HL-60/S4 (cell line): Measurements from ENCODE around the gene ADARB2.

ENCODE experiments used
- in situ Hi-C: fragments of 300-500 bp; cut with MboI; formaldehyde crosslinking; loops from 2 replicates; pipeline ENCODE4 v1.14.3; 2022; ENCODE audit warnings: low sequenced_read_pairs

Gene ADARB2

DNA sequence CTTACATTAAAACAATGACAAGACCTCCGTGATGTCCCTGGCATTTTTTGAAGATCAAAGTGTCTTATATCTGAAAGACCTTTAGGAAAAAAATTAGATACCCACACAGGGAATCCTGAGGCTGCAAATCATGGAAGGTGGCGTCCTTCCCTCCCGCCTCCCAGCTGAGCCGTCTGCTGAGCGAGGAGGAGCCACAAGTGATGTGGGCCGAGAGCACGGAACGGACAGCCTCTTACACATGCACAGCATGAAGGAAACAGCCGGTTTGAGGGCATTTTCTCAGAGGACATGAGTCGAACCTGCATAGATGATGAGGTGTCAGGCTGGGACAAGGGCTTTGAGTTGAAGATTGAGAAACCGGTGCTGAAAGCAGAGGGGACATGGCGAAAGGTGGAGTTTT is 163.3 kb downstream of the ADARB2 start:
- in situ Hi-C loops, result no loop called here

DNA sequence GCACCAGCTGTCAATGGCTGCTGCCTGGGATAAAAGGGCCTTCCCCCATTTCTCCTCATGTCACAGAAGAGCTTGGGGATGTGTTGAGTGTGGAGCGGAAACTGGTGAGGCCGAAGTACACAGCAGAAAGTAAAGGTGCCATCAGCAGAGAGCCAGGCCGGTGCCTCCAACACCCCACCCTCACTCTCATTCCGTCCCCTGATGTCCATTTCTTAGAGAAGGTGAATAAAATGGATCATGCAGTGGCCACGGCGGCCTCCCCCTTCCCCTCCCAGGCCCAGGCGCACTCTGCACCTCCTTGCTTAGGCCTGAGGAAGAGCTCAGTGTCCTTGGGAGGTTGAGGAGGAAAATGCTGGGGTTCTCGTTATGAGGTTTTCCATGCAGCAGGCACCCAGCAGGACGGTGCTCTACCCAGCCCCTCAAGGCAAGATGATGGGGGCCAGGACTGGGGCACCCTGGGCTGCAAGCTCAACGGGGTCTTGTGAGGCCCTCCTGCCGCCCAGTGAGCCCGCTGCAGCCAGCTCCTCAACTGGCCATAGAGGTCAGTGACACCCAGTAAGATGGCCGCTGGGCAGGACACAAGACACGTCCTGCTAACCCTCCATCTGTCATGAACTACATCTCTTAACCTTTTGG is 163.9 kb downstream of the ADARB2 start:
- in situ Hi-C loops, result no loop called here

GRCh38 chr10:1572519-1573333 is 164.6 kb downstream of the ADARB2 start:
- in situ Hi-C loops, result no loop called here

DNA sequence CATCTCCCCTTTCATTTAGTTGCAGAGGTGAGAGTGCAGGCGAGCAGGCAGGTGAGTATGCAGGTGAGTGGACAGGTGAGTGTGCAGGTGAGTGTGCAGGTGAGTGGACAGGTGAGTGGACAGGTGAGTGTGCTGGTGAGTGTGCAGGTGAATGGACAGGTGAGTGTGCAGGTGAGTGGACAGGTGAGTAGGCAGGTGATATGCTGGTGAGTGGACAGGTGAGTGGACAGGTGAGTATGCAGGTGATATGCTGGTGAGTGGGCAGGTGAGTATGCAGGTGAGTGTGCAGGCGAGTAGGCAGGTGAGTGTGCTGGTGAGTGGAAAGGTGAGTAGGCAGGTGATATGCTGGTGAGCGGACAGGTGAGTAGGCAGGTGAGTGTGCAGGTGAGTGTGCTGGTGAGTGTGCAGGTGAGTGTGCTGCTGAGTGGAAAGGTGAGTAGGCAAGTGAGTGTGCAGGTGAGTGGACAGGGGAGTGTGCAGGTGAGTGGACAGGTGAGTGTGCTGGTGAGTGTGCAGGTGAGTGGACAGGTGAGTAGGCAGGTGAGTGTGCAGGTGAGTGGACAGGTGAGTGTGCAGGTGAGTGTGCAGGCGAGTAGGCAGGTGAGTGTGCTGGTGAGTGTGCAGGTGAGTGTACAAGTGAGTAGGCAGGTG is 165.6 kb downstream of the ADARB2 start:
- in situ Hi-C loops, result no loop called here

DNA sequence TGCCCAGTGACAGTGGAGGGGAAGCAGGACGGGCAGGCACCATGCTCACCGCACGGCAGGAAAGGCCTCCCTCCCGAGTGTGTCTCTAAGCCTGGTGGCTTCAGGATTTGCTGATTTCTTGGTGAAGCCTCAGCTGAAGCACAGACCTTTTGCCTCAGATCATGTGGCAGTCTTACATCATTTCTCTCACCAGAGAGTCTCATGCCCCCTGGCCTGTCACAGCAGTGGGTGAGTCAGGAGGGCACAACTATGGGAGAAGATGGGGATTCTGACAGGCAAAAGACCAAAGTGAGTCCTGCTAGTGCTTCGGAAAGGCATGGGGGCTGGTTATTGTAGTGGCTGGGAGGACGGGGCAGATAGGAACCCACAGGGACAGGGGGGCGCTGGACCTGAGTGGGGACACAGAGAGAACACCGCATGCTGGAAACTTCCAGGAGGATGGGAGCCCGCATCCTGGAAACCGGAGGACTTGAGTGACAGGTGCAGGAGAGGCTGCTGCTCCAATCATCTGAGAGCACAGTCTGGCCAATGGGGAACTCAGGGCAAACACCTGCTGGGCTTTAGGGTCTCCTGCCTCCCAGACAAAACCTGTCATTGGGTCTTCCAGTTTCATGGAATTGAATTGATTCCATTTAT is 166.8 kb downstream of the ADARB2 start:
- in situ Hi-C loops, result no loop called here

- in situ Hi-C loops, result no loop called here
Observed at GRCh38 chr10:1569208-1569607, 168.1 kb downstream of the ADARB2 start.

DNA sequence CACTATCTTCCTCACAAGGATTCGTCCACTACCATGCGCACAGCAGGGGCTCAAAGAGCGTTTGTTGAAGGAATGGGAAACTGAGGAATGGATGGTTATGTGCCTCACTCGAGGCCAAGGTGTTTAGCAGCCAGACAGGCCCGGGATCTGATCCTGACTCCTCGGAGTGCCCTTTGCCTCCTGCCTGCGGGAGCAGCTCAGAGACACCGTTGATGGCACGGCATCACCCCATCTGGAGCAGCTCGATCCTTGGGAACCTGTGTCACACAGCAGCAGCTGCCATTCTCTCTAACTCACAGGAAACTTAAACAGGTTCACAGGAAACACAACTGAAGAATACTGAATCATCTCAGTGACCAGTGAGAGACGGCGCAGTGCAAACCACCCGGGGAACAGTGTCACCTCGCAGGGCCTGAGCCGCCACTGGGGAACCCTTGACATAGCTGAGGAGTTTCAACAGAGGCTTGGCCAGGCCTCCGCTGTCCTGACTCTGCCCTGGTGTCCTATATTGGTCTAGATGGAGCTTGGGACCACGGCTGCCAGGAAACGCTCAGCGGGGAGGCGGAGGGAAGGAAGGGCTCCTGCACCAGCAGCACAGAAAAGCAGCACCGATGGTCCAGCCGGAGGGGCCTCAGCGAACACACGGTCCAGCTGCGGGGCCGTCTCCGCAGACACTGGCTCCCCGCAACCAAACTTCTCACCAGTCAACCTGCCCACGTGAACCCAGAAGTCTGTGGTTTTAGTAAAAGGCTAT is 169.4 kb downstream of the ADARB2 start:
- in situ Hi-C loops, result no loop called here

GRCh38 chr10:1567152-1567551 is 170.2 kb downstream of the ADARB2 start:
- in situ Hi-C loops, result no loop called here

- in situ Hi-C loops, result no loop called here
Observed at GRCh38 chr10:1564791-1565190, 172.5 kb downstream of the ADARB2 start.

GRCh38 chr10:1563028-1563427 is 174.3 kb downstream of the ADARB2 start:
- in situ Hi-C loops, result no loop called here

DNA sequence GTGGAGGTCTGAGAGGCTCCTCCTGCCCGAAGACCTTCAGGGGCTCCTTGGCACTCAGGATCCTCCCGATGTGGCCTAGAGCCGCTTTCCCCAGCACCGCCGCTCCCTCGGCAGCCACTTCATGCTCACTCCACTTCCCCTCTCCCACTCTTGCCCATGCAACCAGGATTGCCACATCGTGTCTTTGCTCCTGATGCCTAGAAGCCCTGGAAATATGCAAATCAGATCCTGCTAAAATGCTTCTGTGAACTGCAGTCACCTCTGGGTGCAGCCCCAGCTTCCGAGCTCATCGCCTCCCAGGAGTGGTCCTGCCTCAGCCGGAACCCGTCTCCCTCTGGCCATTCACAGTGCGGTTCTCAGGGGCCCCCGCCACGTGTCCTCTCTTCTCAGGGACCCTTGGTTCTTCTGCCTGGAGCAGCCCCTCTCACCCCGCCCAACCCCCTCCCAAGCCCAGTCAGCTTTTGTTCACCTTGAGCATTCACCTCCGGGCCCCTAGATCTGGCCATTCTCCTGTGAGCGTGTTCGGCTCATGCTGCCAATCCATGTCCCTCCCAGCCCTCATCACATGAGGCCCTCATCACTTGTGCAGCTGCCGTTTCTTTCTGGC is 175.5 kb downstream of the ADARB2 start:
- in situ Hi-C loops, result no loop called here

DNA sequence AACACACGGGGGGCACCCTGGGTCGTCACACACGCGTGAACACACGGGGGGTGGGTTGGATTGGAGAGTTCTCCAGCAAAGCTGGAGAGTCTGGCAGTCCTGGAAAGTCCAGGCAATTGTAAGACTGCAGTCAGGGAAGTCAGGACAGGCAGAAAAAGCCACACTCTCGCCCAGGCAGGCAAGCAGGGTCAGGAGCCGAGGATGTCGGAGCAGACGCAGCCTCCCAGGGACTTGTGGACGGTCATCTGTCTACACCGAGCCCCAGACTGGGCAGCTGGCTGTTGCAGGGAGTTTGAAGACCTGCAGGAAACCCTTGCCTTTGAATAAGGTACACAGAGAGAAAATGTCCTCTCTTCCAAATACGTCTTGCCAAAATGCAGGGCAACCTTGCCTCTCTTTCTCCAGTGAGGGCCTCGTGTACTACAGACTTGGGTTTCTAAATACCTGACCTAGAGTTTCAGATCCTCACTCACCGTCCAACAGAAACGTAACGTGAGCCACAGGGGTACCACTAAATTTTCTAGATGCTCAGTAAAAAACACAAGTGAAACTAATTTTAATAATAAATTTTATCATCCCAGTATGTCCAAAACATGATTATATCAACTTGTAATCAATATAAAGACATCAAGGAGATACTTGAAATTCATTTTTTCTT is 176.7 kb downstream of the ADARB2 start:
- in situ Hi-C loops, result no loop called here

GRCh38 chr10:1559761-1560160 is 177.6 kb downstream of the ADARB2 start:
- in situ Hi-C loops, result no loop called here

DNA sequence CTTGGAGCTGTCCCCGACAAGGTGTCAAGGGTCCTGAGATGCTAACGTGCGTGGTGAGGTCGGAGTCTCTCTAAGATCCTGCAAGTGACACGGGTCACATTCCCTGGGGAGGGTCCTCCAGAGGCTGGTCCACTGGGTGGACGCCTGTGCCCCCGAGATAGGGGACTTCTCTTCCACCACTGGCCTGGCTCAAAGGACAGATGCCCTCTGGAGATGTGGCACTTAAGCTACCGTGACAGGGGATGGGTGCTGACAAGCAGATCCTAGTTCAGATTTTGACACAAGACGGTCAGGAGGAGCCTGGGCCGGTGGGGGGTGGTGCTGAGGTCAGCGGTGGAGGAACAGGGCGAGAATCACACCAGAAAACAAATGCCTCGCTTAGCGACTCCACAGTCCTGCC is 178.0 kb downstream of the ADARB2 start:
- in situ Hi-C loops, result no loop called here

DNA sequence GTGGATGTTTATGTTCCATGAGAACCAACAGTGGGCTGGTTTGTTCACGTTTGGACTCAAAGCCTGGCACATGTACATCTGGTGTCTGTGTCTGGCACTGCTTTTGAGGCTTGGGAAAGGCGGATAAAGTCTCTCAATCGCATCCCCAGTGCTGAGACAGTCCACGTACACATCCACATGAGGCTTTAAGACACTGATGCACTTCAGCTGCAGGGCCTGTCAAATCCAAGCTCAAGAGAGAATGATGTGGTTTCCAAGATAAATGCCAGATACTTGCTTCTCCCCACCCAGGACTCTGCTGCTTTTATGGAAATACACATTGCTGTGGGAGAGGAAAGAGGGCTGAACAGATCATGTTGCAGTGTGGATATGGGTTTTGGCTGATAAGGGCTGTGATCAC is 178.4 kb downstream of the ADARB2 start:
- in situ Hi-C loops, result no loop called here

DNA sequence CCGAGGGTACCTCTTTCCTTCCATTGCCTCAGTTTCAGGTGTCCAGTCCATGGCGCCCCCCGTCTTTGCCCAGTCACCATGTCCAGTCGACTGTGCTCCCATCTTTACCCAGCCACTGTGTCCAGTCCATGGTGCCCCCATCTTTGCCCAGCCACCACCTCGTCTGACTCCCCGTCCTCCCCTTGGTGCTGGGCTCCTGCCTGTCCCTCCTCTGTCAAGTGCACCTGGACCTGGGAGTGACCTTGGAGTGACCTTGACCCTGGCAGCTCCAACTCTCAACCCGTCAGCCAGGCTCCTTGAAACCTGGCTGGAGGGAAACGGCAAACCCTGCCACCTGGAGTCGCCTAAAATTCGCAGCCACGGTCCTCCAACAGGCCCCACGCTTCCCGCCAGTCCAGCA is 180.2 kb downstream of the ADARB2 start:
- in situ Hi-C loops, result no loop called here

DNA sequence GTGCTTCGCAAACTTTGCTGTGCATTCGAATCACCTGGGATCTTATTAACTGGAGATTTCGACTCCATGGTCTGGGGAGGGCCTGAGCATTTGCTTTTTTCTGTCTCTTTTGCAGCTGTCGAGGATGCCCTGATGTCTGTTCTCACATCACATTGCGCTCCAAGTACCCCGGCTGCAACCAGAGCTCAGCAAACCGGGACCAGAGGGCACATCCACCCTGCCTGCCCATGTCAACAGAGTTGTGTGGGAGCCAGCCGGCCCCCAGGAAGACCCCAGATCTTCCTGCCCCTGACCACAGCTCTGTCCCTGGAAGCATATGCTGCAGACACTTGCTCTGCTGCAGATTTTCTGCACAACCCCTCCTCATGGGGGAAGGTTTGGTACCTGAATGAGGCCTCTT is 180.8 kb downstream of the ADARB2 start:
- in situ Hi-C loops, result no loop called here

DNA sequence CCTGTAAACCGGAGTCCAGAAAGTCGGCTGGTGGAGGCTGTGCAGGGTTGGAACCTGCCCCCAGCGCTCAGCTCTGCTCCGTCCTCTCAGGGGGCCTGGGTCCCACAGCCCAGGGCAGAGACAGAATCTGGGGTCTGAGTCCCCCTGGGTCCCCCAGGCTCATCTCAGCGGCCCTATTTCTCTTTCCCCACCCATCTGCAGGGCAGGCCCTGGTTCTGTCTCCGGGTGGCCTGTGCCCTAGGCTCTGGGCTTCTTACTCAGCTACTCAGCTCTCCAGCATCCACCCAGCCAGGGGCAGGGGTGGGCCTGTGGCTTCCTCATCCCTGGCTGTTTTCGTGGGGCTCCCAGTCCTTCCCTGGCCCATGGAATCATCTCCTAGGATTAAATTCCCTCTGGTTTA is 183.4 kb downstream of the ADARB2 start:
- in situ Hi-C loops, result no loop called here

DNA sequence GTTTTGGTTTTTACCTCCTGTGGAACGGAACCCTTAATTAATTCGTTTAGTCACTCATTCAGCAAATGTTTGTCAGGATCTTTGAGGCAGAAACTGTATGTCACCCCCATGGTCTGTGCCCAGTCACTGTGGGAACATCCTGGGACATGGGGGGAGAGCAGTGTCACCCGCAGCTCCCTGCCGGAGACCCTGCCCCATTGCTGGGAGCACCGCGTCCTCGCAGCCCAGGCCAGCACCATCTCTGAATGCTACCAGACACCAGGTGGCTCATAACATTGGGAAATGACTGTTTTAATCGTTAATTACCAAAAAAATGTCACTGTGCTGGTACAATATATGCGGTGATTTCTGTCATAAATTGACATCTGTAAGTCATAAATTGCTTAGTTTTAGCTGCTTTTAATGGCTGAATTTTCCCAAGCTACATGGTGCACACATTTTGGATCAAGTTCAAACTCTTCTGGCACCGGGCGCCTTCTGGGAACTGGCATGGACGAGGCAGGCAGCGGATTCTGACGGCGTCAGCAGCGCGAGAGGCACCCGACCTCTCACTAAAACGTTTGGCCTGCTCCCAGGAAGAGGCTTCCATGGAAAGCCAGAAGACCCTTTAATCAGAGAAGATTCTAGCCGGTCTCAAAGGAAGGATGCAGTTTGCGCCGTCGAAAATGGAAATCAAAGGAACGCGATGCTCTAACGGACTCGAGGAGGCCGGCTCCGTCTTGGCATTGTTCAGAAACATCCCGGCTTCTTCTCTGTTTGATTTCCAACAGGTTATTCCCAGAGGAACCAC is 184.2 kb downstream of the ADARB2 start:
- in situ Hi-C loops, result no loop called here
